ENCODE measurements around the gene DDR1.

- TF ChIP-seq CTCF (IDR thresholded peaks at IDR 0.05) = no peak
- TF ChIP-seq EZH2 (IDR thresholded peaks at IDR 0.05) = no peak
- no peak for TF ChIP-seq EZH2phosphoT487 (IDR thresholded peaks at IDR 0.05)
Measured at GRCh38 chr6:30835576-30835975, 48.7 kb upstream of the DDR1 start.

All from neural progenitor cell (in vitro differentiated cells).